IMR-90 (cell line): ENCODE results near the gene KAT6B.

Experiments
- NFE2L2 ChIP-seq: fragments of 150-350 bp; IDR thresholded peaks from 2 replicates; pipeline ENCODE4 v1.6.1; 2016; ENCODE audit warnings: low read depth, mild to moderate bottlenecking, low read length
- POLR2A ChIP-seq: IDR thresholded peaks from 2 replicates; pipeline ENCODE4 v1.6.1; 2012; ENCODE audit warnings: mild to moderate bottlenecking, low read depth, low read length
- USF2 ChIP-seq: fragments of 150-350 bp; IDR thresholded peaks from 2 replicates; pipeline ENCODE4 v1.6.1; 2017; ENCODE audit warnings: mild to moderate bottlenecking, antibody characterized with exemption, low read length, low read depth

- no peak for TF ChIP-seq USF2
- no peak for TF ChIP-seq POLR2A
- no peak for TF ChIP-seq NFE2L2
Measured at GRCh38 chr10:74956555-74957111, 130.2 kb downstream of the KAT6B start.
